Activated CD4-positive, CD25-positive, alpha-beta regulatory T cell treated with anti-CD3 and anti-CD28 coated beads, Interleukin-2, amount 50 U/mL, for 24 hours (primary cell): ENCODE results near the gene GPR139.

Experiments used
- ATAC-seq, 2 donors: fragments of 150-1000 bp; cut with Tn5 transposase; one replicate each; pipeline ENCODE4 v1.10.0; 2021; ENCODE audit warnings: mild to moderate bottlenecking in 1 of 2, moderate library complexity in 1 of 2

GPR139 gene

GRCh38 chr16:20073203-20074098 is at the start of gene GPR139:
GPR139 (minus strand) TSS chr16:20073890; CDS start chr16:20073616, 274 bp downstream.
- no peak for ATAC-seq

GRCh38 chr16:20122011-20122410 is 48.3 kb upstream of the GPR139 start:
- no peak for ATAC-seq

- ATAC-seq, result no peak
These were observed 40.7 kb upstream of the GPR139 start for GRCh38 chr16:20114356-20114755.

- ATAC-seq, result no peak
These were observed 37.5 kb upstream of the GPR139 start for GRCh38 chr16:20111143-20111542.

- ATAC-seq, result no peak
These were observed 33.4 kb upstream of the GPR139 start for GRCh38 chr16:20107083-20107482.

GRCh38 chr16:20104563-20105183 is 31.0 kb upstream of the GPR139 start:
- ATAC-seq, result no peak

GRCh38 chr16:20102521-20102920 is 28.8 kb upstream of the GPR139 start:
- ATAC-seq, result no peak

- no peak for ATAC-seq
These were observed 28.3 kb upstream of the GPR139 start for GRCh38 chr16:20102021-20102420.

GRCh38 chr16:20099375-20099774 is 25.7 kb upstream of the GPR139 start:
- no peak for ATAC-seq

GRCh38 chr16:20094157-20094556 is 20.5 kb upstream of the GPR139 start:
- ATAC-seq, result no peak

- ATAC-seq, result no peak
These were observed 15.7 kb upstream of the GPR139 start for GRCh38 chr16:20089246-20089965.

GRCh38 chr16:20084624-20085226 is 11.0 kb upstream of the GPR139 start:
- ATAC-seq, result no peak

- ATAC-seq, result no peak
These were observed 5.4 kb upstream of the GPR139 start for GRCh38 chr16:20079106-20079505.

GRCh38 chr16:20075243-20075642 is 1.6 kb upstream of the GPR139 start:
- ATAC-seq, result no peak

GRCh38 chr16:20074099-20074991 is 655 bp upstream of the GPR139 start:
- ATAC-seq, result no peak

- no peak for ATAC-seq
These were observed 852 bp downstream of the GPR139 start for GRCh38 chr16:20072874-20073202.

GRCh38 chr16:20072146-20072873 is 1.4 kb downstream of the GPR139 start:
- no peak for ATAC-seq

- no peak for ATAC-seq
These were observed 8.8 kb downstream of the GPR139 start for GRCh38 chr16:20064931-20065330.

- no peak for ATAC-seq
These were observed 9.2 kb downstream of the GPR139 start for GRCh38 chr16:20064520-20064919.

GRCh38 chr16:20061132-20061531 is 12.6 kb downstream of the GPR139 start:
- no peak for ATAC-seq

- no peak for ATAC-seq
These were observed 17.3 kb downstream of the GPR139 start for GRCh38 chr16:20056436-20056835.
